Liver (tissue), 9 donors: Measurements from ENCODE around the gene EN1. TPM values are rescaled to one million over a fixed set of nuclear protein-coding genes. Genes with fewer than 3 reads are reported as not detected.
A peak's percentile ranks its signal among the peaks of the same experiment; 100 is the strongest.

Experiments used
- DNase-seq: peaks from one replicate; pipeline ENCODE4 v3.0.0-alpha.2; 2017; ENCODE audit warnings: low spot score
- H3K27ac ChIP-seq, 2 donors: one replicate each; pipeline ENCODE4 v1.7.0; 2013; ENCODE audit warnings: inconsistent platforms in 2 of 2, low read length in 2 of 2, control low read depth in 1 of 2, low read depth in 1 of 2, mild to moderate bottlenecking in 1 of 2
- H3K27me3 ChIP-seq, 4 donors: one replicate each; pipeline versions ENCODE4 v1.6.1 to v1.7.0; 2013; ENCODE audit warnings: low read length in 3 of 4, inconsistent platforms in 1 of 4, mild to moderate bottlenecking in 1 of 4, moderate library complexity in 1 of 4; ENCODE audit not compliant: control insufficient read depth in 4 of 4, insufficient read depth in 4 of 4
- H3K36me3 ChIP-seq, 4 donors: one replicate each; pipeline versions ENCODE4 v1.6.1 to v1.7.0; 2013; ENCODE audit warnings: low read length in 3 of 4, mild to moderate bottlenecking in 3 of 4, low read depth in 1 of 4, moderate library complexity in 1 of 4; ENCODE audit not compliant: control insufficient read depth in 4 of 4, insufficient read depth in 3 of 4
- H3K4me1 ChIP-seq, 4 donors: one replicate each; pipeline versions ENCODE4 v1.6.1 to v1.7.0; 2013; ENCODE audit warnings: low read length in 3 of 4, mild to moderate bottlenecking in 3 of 4, moderate library complexity in 1 of 4; ENCODE audit not compliant: control insufficient read depth in 4 of 4, insufficient read depth in 4 of 4
- H3K4me3 ChIP-seq, 3 donors: one replicate each; pipeline versions ENCODE4 v1.6.1 to v1.7.0; 2013; ENCODE audit warnings: low read length in 3 of 3, control low read depth in 1 of 3, low read depth in 1 of 3, mild to moderate bottlenecking in 1 of 3
- H3K9ac ChIP-seq, 2 donors: one replicate each; pipeline ENCODE4 v1.7.0; 2013; ENCODE audit warnings: low read length in 2 of 2, mild to moderate bottlenecking in 2 of 2, moderate library complexity in 2 of 2, control low read depth in 1 of 2, low read depth in 1 of 2
- H3K9me3 ChIP-seq, 4 donors: one replicate each; pipeline versions ENCODE4 v1.6.1 to v1.7.0; 2013; ENCODE audit warnings: low read length in 3 of 4; ENCODE audit not compliant: control insufficient read depth in 4 of 4
- EGR1 ChIP-seq, 2 donors: IDR thresholded peaks; 2 replicates each; pipeline ENCODE4 v1.6.1; 2016 to 2018; ENCODE audit warnings: antibody characterized with exemption in 2 of 2, low read depth in 2 of 2
- FOXA1 ChIP-seq: IDR thresholded peaks from 2 replicates; pipeline ENCODE4 v1.6.1; 2016; ENCODE audit warnings: antibody characterized with exemption
- FOXA2 ChIP-seq: IDR thresholded peaks from 2 replicates; pipeline ENCODE4 v1.6.1; 2016; ENCODE audit warnings: antibody characterized with exemption
- GABPA ChIP-seq, 2 donors: IDR thresholded peaks in 1 of 2; conservative IDR thresholded peaks in 1 of 2; 2 replicates each; pipeline ENCODE4 v1.6.1; 2016; ENCODE audit warnings: antibody characterized with exemption in 2 of 2, mild to moderate bottlenecking in 1 of 2, moderate library complexity in 1 of 2
- HNF4A ChIP-seq, 2 donors: conservative IDR thresholded peaks; 2 replicates each; pipeline ENCODE4 v1.6.1; 2016; ENCODE audit warnings: antibody characterized with exemption in 2 of 2, mild to moderate bottlenecking in 2 of 2
- HNF4G ChIP-seq: IDR thresholded peaks from 2 replicates; pipeline ENCODE4 v1.6.1; 2016; ENCODE audit warnings: antibody characterized with exemption
- JUND ChIP-seq, 2 donors: IDR thresholded peaks; 2 replicates each; pipeline ENCODE4 v1.6.1; 2016; ENCODE audit warnings: antibody characterized with exemption in 2 of 2
- MAX ChIP-seq: IDR thresholded peaks from 2 replicates; pipeline ENCODE4 v1.6.1; 2016; ENCODE audit warnings: antibody characterized with exemption
- NR2F2 ChIP-seq: IDR thresholded peaks from 2 replicates; pipeline ENCODE4 v1.6.1; 2016; ENCODE audit warnings: antibody characterized with exemption
- RAD21 ChIP-seq, 2 donors: IDR thresholded peaks; 2 replicates each; pipeline ENCODE4 v1.6.1; 2016; ENCODE audit warnings: antibody characterized with exemption in 2 of 2, mild to moderate bottlenecking in 2 of 2
- RXRA ChIP-seq, 2 donors: IDR thresholded peaks; 2 replicates each; pipeline ENCODE4 v1.6.1; 2017 to 2018; ENCODE audit warnings: antibody characterized with exemption in 2 of 2, mild to moderate bottlenecking in 1 of 2
- SP1 ChIP-seq: IDR thresholded peaks from 2 replicates; pipeline ENCODE4 v1.6.1; 2018; ENCODE audit warnings: antibody characterized with exemption, mild to moderate bottlenecking
- TAF1 ChIP-seq: conservative IDR thresholded peaks from 2 replicates; pipeline ENCODE4 v1.6.1; 2016; ENCODE audit warnings: antibody characterized with exemption, mild to moderate bottlenecking
- YY1 ChIP-seq: IDR thresholded peaks from 2 replicates; pipeline ENCODE4 v1.6.1; 2016; ENCODE audit warnings: antibody characterized with exemption, mild to moderate bottlenecking
- ZBTB33 ChIP-seq: IDR thresholded peaks from 2 replicates; pipeline ENCODE4 v1.6.1; 2016; ENCODE audit warnings: antibody characterized with exemption
- WGBS: extraction: QIAGEN DNeasy Blood & Tissue Kit; methylation state at CpG from one replicate; pipeline ENCODE4 v1.1.7; 2013; 5-methylcytosine and 5-hydroxymethylcytosine counted together
- polyA plus RNA-seq, 2 donors: library from polyadenylated mRNA; stranded (reverse) in 1 of 2; unstranded in 1 of 2; fragments of 200-250 nt in 1 of 2; fragments of >200 nt in 1 of 2; fragmentation: Nextera tagmentation in 1 of 2; extraction: Ambion mirVana in 1 of 2; gene quantifications; one replicate each; pipeline versions ENCODE4 v1.2.1 to v1.2.3, GENCODE V29; 2013 to 2015
- total RNA-seq, 2 donors: library from RNA; depleted of rRNA; stranded (reverse); fragments of >200 nt; gene quantifications; one replicate each; pipeline ENCODE4 v1.2.3, GENCODE V29; 2014
- TF ChIP-seq, protein P1 (sequence below): IDR thresholded peaks from 2 replicates; pipeline ENCODE4 v1.6.1; 2016; ENCODE audit warnings: antibody characterized with exemption, mild to moderate bottlenecking
- TF ChIP-seq, protein P2 (sequence below): fragments of 150-350 bp; IDR thresholded peaks from 2 replicates; pipeline ENCODE4 v1.5.1; 2017; ENCODE audit warnings: improper control_type of control experiment, low read depth, low read length; ENCODE audit not compliant: missing input control
- TF ChIP-seq, protein P3 (sequence below): IDR thresholded peaks from 2 replicates; pipeline ENCODE4 v1.6.1; 2016; ENCODE audit warnings: antibody characterized with exemption
- donor health status: healthy.
- donor health status: healthy.
- donor health status: healthy.
- donor health status: healthy.
- donor health status: healthy.

The EN1 gene
- total RNA-seq (not detected), polyA plus RNA-seq (not detected)

- TF ChIP-seq FOXA1 (no peak), SP1 (no peak), NR2F2 (no peak), RXRA (IDR thresholded peaks at IDR 0.05) (no peak), HNF4G (no peak), GABPA (IDR thresholded peaks at IDR 0.05 in 1 of 2, conservative IDR thresholded peaks at IDR 0.05 in 1 of 2) (no peak), FOXA2 (no peak), YY1 (no peak), TAF1 (no peak), HNF4A (conservative IDR thresholded peaks at IDR 0.05) (no peak), ZBTB33 (no peak), RAD21 (IDR thresholded peaks at IDR 0.05) (no peak)
- TF ChIP-seq, protein P1, sequence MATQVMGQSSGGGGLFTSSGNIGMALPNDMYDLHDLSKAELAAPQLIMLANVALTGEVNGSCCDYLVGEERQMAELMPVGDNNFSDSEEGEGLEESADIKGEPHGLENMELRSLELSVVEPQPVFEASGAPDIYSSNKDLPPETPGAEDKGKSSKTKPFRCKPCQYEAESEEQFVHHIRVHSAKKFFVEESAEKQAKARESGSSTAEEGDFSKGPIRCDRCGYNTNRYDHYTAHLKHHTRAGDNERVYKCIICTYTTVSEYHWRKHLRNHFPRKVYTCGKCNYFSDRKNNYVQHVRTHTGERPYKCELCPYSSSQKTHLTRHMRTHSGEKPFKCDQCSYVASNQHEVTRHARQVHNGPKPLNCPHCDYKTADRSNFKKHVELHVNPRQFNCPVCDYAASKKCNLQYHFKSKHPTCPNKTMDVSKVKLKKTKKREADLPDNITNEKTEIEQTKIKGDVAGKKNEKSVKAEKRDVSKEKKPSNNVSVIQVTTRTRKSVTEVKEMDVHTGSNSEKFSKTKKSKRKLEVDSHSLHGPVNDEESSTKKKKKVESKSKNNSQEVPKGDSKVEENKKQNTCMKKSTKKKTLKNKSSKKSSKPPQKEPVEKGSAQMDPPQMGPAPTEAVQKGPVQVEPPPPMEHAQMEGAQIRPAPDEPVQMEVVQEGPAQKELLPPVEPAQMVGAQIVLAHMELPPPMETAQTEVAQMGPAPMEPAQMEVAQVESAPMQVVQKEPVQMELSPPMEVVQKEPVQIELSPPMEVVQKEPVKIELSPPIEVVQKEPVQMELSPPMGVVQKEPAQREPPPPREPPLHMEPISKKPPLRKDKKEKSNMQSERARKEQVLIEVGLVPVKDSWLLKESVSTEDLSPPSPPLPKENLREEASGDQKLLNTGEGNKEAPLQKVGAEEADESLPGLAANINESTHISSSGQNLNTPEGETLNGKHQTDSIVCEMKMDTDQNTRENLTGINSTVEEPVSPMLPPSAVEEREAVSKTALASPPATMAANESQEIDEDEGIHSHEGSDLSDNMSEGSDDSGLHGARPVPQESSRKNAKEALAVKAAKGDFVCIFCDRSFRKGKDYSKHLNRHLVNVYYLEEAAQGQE, result no peak
- TF ChIP-seq, protein P2, sequence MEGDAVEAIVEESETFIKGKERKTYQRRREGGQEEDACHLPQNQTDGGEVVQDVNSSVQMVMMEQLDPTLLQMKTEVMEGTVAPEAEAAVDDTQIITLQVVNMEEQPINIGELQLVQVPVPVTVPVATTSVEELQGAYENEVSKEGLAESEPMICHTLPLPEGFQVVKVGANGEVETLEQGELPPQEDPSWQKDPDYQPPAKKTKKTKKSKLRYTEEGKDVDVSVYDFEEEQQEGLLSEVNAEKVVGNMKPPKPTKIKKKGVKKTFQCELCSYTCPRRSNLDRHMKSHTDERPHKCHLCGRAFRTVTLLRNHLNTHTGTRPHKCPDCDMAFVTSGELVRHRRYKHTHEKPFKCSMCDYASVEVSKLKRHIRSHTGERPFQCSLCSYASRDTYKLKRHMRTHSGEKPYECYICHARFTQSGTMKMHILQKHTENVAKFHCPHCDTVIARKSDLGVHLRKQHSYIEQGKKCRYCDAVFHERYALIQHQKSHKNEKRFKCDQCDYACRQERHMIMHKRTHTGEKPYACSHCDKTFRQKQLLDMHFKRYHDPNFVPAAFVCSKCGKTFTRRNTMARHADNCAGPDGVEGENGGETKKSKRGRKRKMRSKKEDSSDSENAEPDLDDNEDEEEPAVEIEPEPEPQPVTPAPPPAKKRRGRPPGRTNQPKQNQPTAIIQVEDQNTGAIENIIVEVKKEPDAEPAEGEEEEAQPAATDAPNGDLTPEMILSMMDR, result no peak
- no peaks in the 10 kb centered on the region for H3K9me3 ChIP-seq
- H3K9ac ChIP-seq, result no peak within 1 kb of the TSS
- peaks cover 17 to 39% (median 23%) of the 10 kb centered on the region in 4 donors for H3K27me3 ChIP-seq
- peak within 1 kb of the TSS in 1 of 3 donors; percentile 33 for H3K4me3 ChIP-seq
- DNase-seq, result no peak
- H3K4me1 ChIP-seq, result peaks cover 8 to 23% (median 13%) of the 10 kb centered on the region in 4 donors
- no peaks in the 10 kb centered on the region for H3K36me3 ChIP-seq
- no peak within 1 kb of the TSS for H3K27ac ChIP-seq
- WGBS, result 5% methylated on average over 64 of the region's 64 CpGs
Observed at GRCh38 chr2:118846953-118847761, at the start of gene EN1. Gene EN1 (minus strand): TSS chr2:118847648. CDS start chr2:118847167, 481 bp downstream.

- Histone ChIP-seq H3K4me1 (no peaks in the 10 kb centered on the region), H3K36me3 (no peaks in the 10 kb centered on the region), H3K27me3 (no peaks in the 10 kb centered on the region), H3K9ac (no peak overlapping the region), H3K4me3 (no peak overlapping the region), H3K27ac (no peak overlapping the region), H3K9me3 (peaks cover 0 to 18% (median 2%) of the 10 kb centered on the region in 4 donors)
- DNase-seq, result no peak
- WGBS, result 91% methylated on average over 3 of the region's 3 CpGs
- TF ChIP-seq ZBTB33 (no peak), TAF1 (no peak), FOXA1 (no peak), SP1 (no peak), HNF4A (conservative IDR thresholded peaks at IDR 0.05) (no peak), FOXA2 (no peak), EGR1 (IDR thresholded peaks at IDR 0.05; ENCODE audit: low read depth in 2 of 2) (no peak), NR2F2 (no peak), JUND (IDR thresholded peaks at IDR 0.05) (no peak), HNF4G (no peak), MAX (no peak), RXRA (IDR thresholded peaks at IDR 0.05) (no peak), GABPA (IDR thresholded peaks at IDR 0.05 in 1 of 2, conservative IDR thresholded peaks at IDR 0.05 in 1 of 2) (no peak)
- TF ChIP-seq, protein P3, sequence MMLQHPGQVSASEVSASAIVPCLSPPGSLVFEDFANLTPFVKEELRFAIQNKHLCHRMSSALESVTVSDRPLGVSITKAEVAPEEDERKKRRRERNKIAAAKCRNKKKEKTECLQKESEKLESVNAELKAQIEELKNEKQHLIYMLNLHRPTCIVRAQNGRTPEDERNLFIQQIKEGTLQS, result no peak
Observed at GRCh38 chr2:118893100-118893499, 45.7 kb upstream of the EN1 start.
